ENCODE data around the gene RPN2.

GRCh38 chr20:37285664-37286374, 106.7 kb downstream of the RPN2 start:
- TF ChIP-seq FOXM1 (IDR thresholded peaks at IDR 0.05; ENCODE audit: borderline replicate concordance) (no peak), SUZ12 (IDR thresholded peaks at IDR 0.05) (no peak)

Data from HEK293T (cell line).